ENCODE measurements around the gene SEMA4F.

- TF ChIP-seq POLR2A (IDR thresholded peaks at IDR 0.05) (no peak), POLR2AphosphoS5 (IDR thresholded peaks at IDR 0.05) (no peak), EP300 (IDR thresholded peaks at IDR 0.05) (no peak)
- TF ChIP-seq, protein P1, sequence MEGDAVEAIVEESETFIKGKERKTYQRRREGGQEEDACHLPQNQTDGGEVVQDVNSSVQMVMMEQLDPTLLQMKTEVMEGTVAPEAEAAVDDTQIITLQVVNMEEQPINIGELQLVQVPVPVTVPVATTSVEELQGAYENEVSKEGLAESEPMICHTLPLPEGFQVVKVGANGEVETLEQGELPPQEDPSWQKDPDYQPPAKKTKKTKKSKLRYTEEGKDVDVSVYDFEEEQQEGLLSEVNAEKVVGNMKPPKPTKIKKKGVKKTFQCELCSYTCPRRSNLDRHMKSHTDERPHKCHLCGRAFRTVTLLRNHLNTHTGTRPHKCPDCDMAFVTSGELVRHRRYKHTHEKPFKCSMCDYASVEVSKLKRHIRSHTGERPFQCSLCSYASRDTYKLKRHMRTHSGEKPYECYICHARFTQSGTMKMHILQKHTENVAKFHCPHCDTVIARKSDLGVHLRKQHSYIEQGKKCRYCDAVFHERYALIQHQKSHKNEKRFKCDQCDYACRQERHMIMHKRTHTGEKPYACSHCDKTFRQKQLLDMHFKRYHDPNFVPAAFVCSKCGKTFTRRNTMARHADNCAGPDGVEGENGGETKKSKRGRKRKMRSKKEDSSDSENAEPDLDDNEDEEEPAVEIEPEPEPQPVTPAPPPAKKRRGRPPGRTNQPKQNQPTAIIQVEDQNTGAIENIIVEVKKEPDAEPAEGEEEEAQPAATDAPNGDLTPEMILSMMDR (IDR thresholded peaks at IDR 0.05): no peak
Observed at GRCh38 chr2:74673826-74674528, 19.9 kb downstream of the SEMA4F start.

All from stomach (tissue), 4 donors.